GM21786 (cell line): ENCODE measurements around the gene ADAMTSL4.
"Not testable (repeated sequence)": the region's sequence is repeated elsewhere in the genome, so short reads cannot be mapped to it uniquely, and the experiment has no call there.

Experiments
- ATAC-seq: cut with Tn5 transposase; IDR thresholded peaks from one replicate; pipeline ENCODE4 v1.9.1; 2021; ENCODE audit not compliant: unreplicated experiment

The ADAMTSL4 gene

GRCh38 chr1:150554086-150554452 is 4.9 kb downstream of the ADAMTSL4 start:
- ATAC-seq = no peak

GRCh38 chr1:150555198-150555970 is 6.2 kb downstream of the ADAMTSL4 start:
- ATAC-seq = no peak

- no peak for ATAC-seq
Observed at GRCh38 chr1:150555971-150556865, 7.0 kb downstream of the ADAMTSL4 start.

GRCh38 chr1:150557065-150557600 is 7.9 kb downstream of the ADAMTSL4 start:
- ATAC-seq = no peak

GRCh38 chr1:150557813-150558212 is 8.6 kb downstream of the ADAMTSL4 start:
- ATAC-seq = no peak

- ATAC-seq = no peak
Observed at GRCh38 chr1:150558303-150558704, 9.1 kb downstream of the ADAMTSL4 start.

GRCh38 chr1:150558761-150559655 is 9.8 kb downstream of the ADAMTSL4 start:
- ATAC-seq = no peak

GRCh38 chr1:150559656-150560010 is 10.4 kb downstream of the ADAMTSL4 start:
- no peak for ATAC-seq

GRCh38 chr1:150560011-150560438 is 10.8 kb downstream of the ADAMTSL4 start:
- no peak for ATAC-seq

GRCh38 chr1:150560576-150561253 is 11.5 kb downstream of the ADAMTSL4 start:
- ATAC-seq = no peak

- no peak for ATAC-seq
Observed at GRCh38 chr1:150561254-150561973, 12.2 kb downstream of the ADAMTSL4 start.

- no peak for ATAC-seq
Observed at GRCh38 chr1:150561974-150562445, 12.8 kb downstream of the ADAMTSL4 start.

- ATAC-seq = peak; percentile 39
Observed at GRCh38 chr1:150562446-150563339, 13.5 kb downstream of the ADAMTSL4 start.

GRCh38 chr1:150563340-150564038 is 14.3 kb downstream of the ADAMTSL4 start:
- peak; percentile 27 for ATAC-seq

- no peak for ATAC-seq
Observed at GRCh38 chr1:150564051-150564991, 15.1 kb downstream of the ADAMTSL4 start.

GRCh38 chr1:150565240-150565991 is 16.2 kb downstream of the ADAMTSL4 start:
- not testable (repeated sequence) for ATAC-seq
